ENCODE measurements around the gene SUPT6H.
"Not testable (repeated sequence)": the region's sequence is repeated elsewhere in the genome, so short reads cannot be mapped to it uniquely, and the experiment has no call there.

- TF ChIP-seq RBAK (tag by site-specific recombination; IDR thresholded peaks at IDR 0.05); ZNF530 (tag by site-specific recombination; IDR thresholded peaks at IDR 0.05; ENCODE audit: low read depth); ZNF362 (tag by site-specific recombination; IDR thresholded peaks at IDR 0.05); GLI4 (tag by site-specific recombination; IDR thresholded peaks at IDR 0.05); ZNF350 (tag by site-specific recombination; IDR thresholded peaks at IDR 0.05); REST (tag by site-specific recombination; IDR thresholded peaks at IDR 0.05); ZNF837 (tag by site-specific recombination; IDR thresholded peaks at IDR 0.05): not testable (repeated sequence)
- TF ChIP-seq, protein P1, sequence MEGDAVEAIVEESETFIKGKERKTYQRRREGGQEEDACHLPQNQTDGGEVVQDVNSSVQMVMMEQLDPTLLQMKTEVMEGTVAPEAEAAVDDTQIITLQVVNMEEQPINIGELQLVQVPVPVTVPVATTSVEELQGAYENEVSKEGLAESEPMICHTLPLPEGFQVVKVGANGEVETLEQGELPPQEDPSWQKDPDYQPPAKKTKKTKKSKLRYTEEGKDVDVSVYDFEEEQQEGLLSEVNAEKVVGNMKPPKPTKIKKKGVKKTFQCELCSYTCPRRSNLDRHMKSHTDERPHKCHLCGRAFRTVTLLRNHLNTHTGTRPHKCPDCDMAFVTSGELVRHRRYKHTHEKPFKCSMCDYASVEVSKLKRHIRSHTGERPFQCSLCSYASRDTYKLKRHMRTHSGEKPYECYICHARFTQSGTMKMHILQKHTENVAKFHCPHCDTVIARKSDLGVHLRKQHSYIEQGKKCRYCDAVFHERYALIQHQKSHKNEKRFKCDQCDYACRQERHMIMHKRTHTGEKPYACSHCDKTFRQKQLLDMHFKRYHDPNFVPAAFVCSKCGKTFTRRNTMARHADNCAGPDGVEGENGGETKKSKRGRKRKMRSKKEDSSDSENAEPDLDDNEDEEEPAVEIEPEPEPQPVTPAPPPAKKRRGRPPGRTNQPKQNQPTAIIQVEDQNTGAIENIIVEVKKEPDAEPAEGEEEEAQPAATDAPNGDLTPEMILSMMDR (tag by site-specific recombination; IDR thresholded peaks at IDR 0.05), result not testable (repeated sequence)
- TF ChIP-seq, protein P2, sequence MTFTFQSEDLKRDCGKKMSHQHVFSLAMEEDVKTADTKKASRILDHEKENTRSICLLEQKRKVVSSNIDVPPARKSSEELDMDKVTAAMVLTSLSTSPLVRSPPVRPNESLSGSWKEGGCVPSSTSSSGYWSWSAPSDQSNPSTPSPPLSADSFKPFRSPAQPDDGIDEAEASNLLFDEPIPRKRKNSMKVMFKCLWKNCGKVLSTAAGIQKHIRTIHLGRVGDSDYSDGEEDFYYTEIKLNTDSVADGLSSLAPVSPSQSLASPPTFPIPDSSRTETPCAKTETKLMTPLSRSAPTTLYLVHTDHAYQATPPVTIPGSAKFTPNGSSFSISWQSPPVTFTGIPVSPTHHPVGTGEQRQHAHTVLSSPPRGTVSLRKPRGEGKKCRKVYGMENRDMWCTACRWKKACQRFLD (tag by site-specific recombination; IDR thresholded peaks at IDR 0.05), result not testable (repeated sequence)
Observed at GRCh38 chr17:28658342-28658741, 3.7 kb upstream of the SUPT6H start.
